Peyer's patch (tissue), 4 donors: ENCODE data around the gene CCDC154.

Source experiments
- POLR2A ChIP-seq, 2 donors: fragments of 450-650 bp; IDR thresholded peaks; one replicate each; pipeline ENCODE4 v1.5.1; 2017; ENCODE audit warnings: antibody characterized with exemption in 2 of 2, mild to moderate bottlenecking in 2 of 2, moderate library complexity in 2 of 2
- TF ChIP-seq, protein P1 (sequence below), 6 experiments: fragments of 450-650 bp in 4 of 6; fragments of 200-600 bp in 2 of 6; sonication (generic) in 1 of 6; IDR thresholded peaks; one replicate each; pipeline ENCODE4 v1.5.1; 2017 to 2019; ENCODE audit warnings: antibody characterized with exemption in 6 of 6, mild to moderate bottlenecking in 3 of 6, moderate library complexity in 1 of 6

DNA sequence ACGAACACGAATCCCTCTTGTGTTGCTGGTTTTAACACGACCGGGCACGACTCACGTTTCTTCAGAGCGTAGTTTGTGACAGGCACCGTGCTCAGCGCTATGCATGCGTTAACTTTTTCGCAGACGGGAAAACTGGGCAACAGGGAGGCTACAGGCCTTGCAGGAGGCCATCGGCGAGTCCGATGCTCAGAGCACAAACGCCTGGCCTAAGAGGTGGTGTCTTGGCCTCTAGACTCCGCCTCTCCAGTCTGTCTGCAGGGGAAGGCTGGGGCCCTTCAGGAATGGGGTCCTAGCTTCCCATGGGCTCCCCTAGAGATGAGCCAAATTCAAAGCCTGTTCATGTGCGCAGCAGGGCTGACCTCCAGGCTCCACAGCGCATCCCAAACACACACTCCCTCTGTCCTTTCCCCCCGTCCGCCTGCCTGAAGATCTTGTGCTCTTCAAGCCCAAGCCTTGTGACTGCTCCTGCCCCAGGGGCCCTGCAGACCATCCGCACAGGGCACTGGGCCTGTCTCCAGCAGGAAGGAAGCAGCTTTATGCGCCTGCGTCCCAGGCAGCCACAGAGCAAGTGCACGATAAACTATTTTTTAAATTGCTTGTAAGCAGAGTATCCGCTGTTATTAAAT is 27.3 kb upstream of the CCDC154 start:
- no peak for TF ChIP-seq POLR2A (IDR thresholded peaks at IDR 0.05)
- TF ChIP-seq, protein P1, sequence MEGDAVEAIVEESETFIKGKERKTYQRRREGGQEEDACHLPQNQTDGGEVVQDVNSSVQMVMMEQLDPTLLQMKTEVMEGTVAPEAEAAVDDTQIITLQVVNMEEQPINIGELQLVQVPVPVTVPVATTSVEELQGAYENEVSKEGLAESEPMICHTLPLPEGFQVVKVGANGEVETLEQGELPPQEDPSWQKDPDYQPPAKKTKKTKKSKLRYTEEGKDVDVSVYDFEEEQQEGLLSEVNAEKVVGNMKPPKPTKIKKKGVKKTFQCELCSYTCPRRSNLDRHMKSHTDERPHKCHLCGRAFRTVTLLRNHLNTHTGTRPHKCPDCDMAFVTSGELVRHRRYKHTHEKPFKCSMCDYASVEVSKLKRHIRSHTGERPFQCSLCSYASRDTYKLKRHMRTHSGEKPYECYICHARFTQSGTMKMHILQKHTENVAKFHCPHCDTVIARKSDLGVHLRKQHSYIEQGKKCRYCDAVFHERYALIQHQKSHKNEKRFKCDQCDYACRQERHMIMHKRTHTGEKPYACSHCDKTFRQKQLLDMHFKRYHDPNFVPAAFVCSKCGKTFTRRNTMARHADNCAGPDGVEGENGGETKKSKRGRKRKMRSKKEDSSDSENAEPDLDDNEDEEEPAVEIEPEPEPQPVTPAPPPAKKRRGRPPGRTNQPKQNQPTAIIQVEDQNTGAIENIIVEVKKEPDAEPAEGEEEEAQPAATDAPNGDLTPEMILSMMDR (IDR thresholded peaks at IDR 0.05), result no peak
